Neural cell (in vitro differentiated cells): Measurements from ENCODE around the gene FERMT2. TPM values are rescaled to one million over a fixed set of nuclear protein-coding genes. Genes with fewer than 3 reads are reported as not detected.

Experiments used
- H2AFZ ChIP-seq: fragments of 200-600, 300-800 bp; sonication (generic), shearing (Covaris generic); 2 replicates; pipeline ENCODE4 v1.6.0; 2014; ENCODE audit warnings: low read depth, mild to moderate bottlenecking, antibody characterized with exemption, low read length, moderate library complexity
- H3F3A ChIP-seq: fragments of 200-600 bp; shearing (Covaris generic); 2 replicates; pipeline ENCODE4 v1.6.1; 2016; ENCODE audit warnings: mild to moderate bottlenecking, moderate library complexity, mixed read lengths, antibody characterized with exemption, low read length; ENCODE audit not compliant: insufficient read depth, poor library complexity, severe bottlenecking
- H3K27ac ChIP-seq: fragments of 200-600, 300-800 bp; sonication (generic), shearing (Covaris generic); 2 replicates; pipeline ENCODE4 v1.5.1; 2014; ENCODE audit warnings: mild to moderate bottlenecking, low read length, moderate library complexity
- H3K27me3 ChIP-seq: fragments of 300-800, 200-600 bp; sonication (generic), shearing (Covaris generic); 2 replicates; pipeline ENCODE4 v1.6.0; 2014; ENCODE audit warnings: mild to moderate bottlenecking, low read depth, low read length, moderate library complexity; ENCODE audit not compliant: insufficient read depth
- H3K36me3 ChIP-seq: fragments of 300-800, 200-600 bp; sonication (generic), shearing (Covaris generic); 2 replicates; pipeline ENCODE4 v1.5.1; 2014; ENCODE audit warnings: mild to moderate bottlenecking, antibody characterized with exemption, low read length, moderate library complexity; ENCODE audit not compliant: insufficient read depth
- H3K4me2 ChIP-seq: fragments of 300-800, 200-600 bp; sonication (generic), shearing (Covaris generic); 2 replicates; pipeline ENCODE4 v1.6.0; 2014; ENCODE audit warnings: mild to moderate bottlenecking, low read length
- H3K4me3 ChIP-seq: fragments of 300-800, 200-600 bp; sonication (generic), shearing (Covaris generic); 2 replicates; pipeline ENCODE4 v1.5.1; 2014; ENCODE audit warnings: mild to moderate bottlenecking, low read length, moderate library complexity
- H3K79me2 ChIP-seq: fragments of 200-600 bp; shearing (Covaris generic); replicated peaks from 2 replicates; pipeline ENCODE4 v1.6.0; 2014; ENCODE audit warnings: mild to moderate bottlenecking, low read length, moderate library complexity; ENCODE audit not compliant: insufficient read depth
- H3K9ac ChIP-seq: fragments of 300-800, 200-600 bp; sonication (generic), shearing (Covaris generic); 2 replicates; pipeline ENCODE4 v1.6.1; 2016; ENCODE audit warnings: mild to moderate bottlenecking, low read length, mixed read lengths
- H3K9me2 ChIP-seq: fragments of 200-600 bp; shearing (Covaris generic); 2 replicates; pipeline ENCODE4 v1.6.1; 2016; ENCODE audit warnings: mild to moderate bottlenecking, low read length, mixed read lengths; ENCODE audit not compliant: insufficient read depth
- H3K9me3 ChIP-seq: fragments of 200-600, 300-800 bp; sonication (generic), shearing (Covaris generic); 2 replicates; pipeline ENCODE4 v1.6.1; 2016; ENCODE audit warnings: mild to moderate bottlenecking, mixed run types, low read length, moderate library complexity, mixed read lengths
- H4K20me1 ChIP-seq: fragments of 200-600 bp; shearing (Covaris generic); 2 replicates; pipeline ENCODE4 v1.6.1; 2016; ENCODE audit warnings: mild to moderate bottlenecking, mixed run types; ENCODE audit not compliant: insufficient read depth
- CTCF ChIP-seq: fragments of 450-650 bp; IDR thresholded peaks from 2 replicates; pipeline ENCODE4 v1.5.1; 2014; ENCODE audit warnings: antibody characterized with exemption, mild to moderate bottlenecking, moderate library complexity; ENCODE audit not compliant: poor library complexity, severe bottlenecking
- EP300 ChIP-seq: fragments of 450-650 bp; conservative IDR thresholded peaks from 2 replicates; pipeline ENCODE4 v1.6.1; 2014; ENCODE audit warnings: antibody characterized with exemption, mild to moderate bottlenecking, moderate library complexity; ENCODE audit not compliant: poor library complexity, severe bottlenecking
- EZH2 ChIP-seq: fragments of 200-600, 300-800 bp; shearing (Covaris generic), sonication (generic); IDR thresholded peaks from 2 replicates; pipeline ENCODE4 v1.6.1; 2014; ENCODE audit warnings: antibody characterized with exemption, low read length, borderline replicate concordance, mild to moderate bottlenecking; ENCODE audit not compliant: insufficient read depth, poor library complexity, severe bottlenecking
- MXI1 ChIP-seq: fragments of 450-650 bp; conservative IDR thresholded peaks from 2 replicates; pipeline ENCODE4 v1.6.1; 2014; ENCODE audit warnings: antibody characterized with exemption, mild to moderate bottlenecking; ENCODE audit not compliant: poor library complexity, severe bottlenecking
- POLR2AphosphoS5 ChIP-seq: IDR thresholded peaks from 2 replicates; pipeline ENCODE4 v1.6.1; 2012
- RAD21 ChIP-seq: fragments of 450-650 bp; conservative IDR thresholded peaks from 2 replicates; pipeline ENCODE4 v1.6.1; 2014; ENCODE audit warnings: antibody characterized with exemption, mild to moderate bottlenecking, moderate library complexity
- SMC3 ChIP-seq: fragments of 450-650 bp; conservative IDR thresholded peaks from 2 replicates; pipeline ENCODE4 v1.6.1; 2014; ENCODE audit warnings: antibody characterized with exemption, mild to moderate bottlenecking, moderate library complexity; ENCODE audit not compliant: poor library complexity
- TAF1 ChIP-seq: IDR thresholded peaks from 2 replicates; pipeline ENCODE4 v1.6.1; 2012; ENCODE audit warnings: low read depth
- polyA plus RNA-seq: library from polyadenylated mRNA; depleted of rRNA; stranded (reverse); fragments of >200 nt; gene quantifications from 2 replicates; pipeline ENCODE4 v1.2.3, GENCODE V29; 2014
- TF ChIP-seq, protein P1 (sequence below): IDR thresholded peaks from 2 replicates; pipeline ENCODE4 v1.6.1; 2012; ENCODE audit warnings: borderline replicate concordance

The FERMT2 gene
- polyA plus RNA-seq, 1 donor from 2014 or later = 59.6 TPM

GRCh38 chr14:52875707-52876106 is 75.1 kb downstream of the FERMT2 start:
- no peak overlapping the region for H3K4me3 ChIP-seq
- no peaks in the 10 kb centered on the region for H3F3A ChIP-seq
- H3K9ac ChIP-seq = no peak overlapping the region
- H3K27me3 ChIP-seq = no peaks in the 10 kb centered on the region
- no peaks in the 10 kb centered on the region for H3K79me2 ChIP-seq
- no peaks in the 10 kb centered on the region for H4K20me1 ChIP-seq
- H3K4me2 ChIP-seq = no peak overlapping the region
- no peaks in the 10 kb centered on the region for H3K9me3 ChIP-seq
- H2AFZ ChIP-seq = no peak overlapping the region
- no peak overlapping the region for H3K27ac ChIP-seq
- no peak for TF ChIP-seq TAF1
- no peak for TF ChIP-seq EP300
- TF ChIP-seq, protein P1, sequence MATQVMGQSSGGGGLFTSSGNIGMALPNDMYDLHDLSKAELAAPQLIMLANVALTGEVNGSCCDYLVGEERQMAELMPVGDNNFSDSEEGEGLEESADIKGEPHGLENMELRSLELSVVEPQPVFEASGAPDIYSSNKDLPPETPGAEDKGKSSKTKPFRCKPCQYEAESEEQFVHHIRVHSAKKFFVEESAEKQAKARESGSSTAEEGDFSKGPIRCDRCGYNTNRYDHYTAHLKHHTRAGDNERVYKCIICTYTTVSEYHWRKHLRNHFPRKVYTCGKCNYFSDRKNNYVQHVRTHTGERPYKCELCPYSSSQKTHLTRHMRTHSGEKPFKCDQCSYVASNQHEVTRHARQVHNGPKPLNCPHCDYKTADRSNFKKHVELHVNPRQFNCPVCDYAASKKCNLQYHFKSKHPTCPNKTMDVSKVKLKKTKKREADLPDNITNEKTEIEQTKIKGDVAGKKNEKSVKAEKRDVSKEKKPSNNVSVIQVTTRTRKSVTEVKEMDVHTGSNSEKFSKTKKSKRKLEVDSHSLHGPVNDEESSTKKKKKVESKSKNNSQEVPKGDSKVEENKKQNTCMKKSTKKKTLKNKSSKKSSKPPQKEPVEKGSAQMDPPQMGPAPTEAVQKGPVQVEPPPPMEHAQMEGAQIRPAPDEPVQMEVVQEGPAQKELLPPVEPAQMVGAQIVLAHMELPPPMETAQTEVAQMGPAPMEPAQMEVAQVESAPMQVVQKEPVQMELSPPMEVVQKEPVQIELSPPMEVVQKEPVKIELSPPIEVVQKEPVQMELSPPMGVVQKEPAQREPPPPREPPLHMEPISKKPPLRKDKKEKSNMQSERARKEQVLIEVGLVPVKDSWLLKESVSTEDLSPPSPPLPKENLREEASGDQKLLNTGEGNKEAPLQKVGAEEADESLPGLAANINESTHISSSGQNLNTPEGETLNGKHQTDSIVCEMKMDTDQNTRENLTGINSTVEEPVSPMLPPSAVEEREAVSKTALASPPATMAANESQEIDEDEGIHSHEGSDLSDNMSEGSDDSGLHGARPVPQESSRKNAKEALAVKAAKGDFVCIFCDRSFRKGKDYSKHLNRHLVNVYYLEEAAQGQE = no peak
- no peak for TF ChIP-seq SMC3
- no peak for TF ChIP-seq MXI1
- no peak for TF ChIP-seq CTCF
- no peak for TF ChIP-seq RAD21
- no peak for TF ChIP-seq POLR2AphosphoS5
- no peak for TF ChIP-seq EZH2
- peaks cover 9% of the 10 kb centered on the region for H3K36me3 ChIP-seq
- no peaks in the 10 kb centered on the region for H3K9me2 ChIP-seq

DNA sequence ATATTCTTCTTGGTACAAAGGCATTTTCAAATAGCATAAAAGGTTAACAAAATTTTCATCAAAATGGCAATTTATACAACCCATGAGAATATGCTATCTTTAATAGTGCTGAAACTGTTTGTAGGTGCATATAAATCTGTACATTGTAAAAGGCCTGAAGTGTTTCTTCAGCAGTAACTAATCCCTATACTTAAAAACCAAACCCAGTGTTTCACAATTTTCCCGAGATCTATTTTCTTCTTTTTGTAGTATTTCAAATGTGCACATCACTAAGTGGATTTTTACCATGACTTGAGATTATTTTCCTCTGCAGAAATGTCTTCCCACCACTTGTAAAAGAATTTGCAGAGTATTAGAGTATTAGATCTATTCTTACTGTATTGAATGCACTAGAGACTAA is 76.5 kb downstream of the FERMT2 start:
- Histone ChIP-seq H3K36me3 (peaks cover 9% of the 10 kb centered on the region), H3F3A (no peaks in the 10 kb centered on the region), H2AFZ (no peak overlapping the region), H3K9ac (no peak overlapping the region), H3K9me3 (no peaks in the 10 kb centered on the region), H3K79me2 (no peaks in the 10 kb centered on the region), H3K4me2 (no peak overlapping the region), H3K27ac (no peak overlapping the region), H3K9me2 (no peaks in the 10 kb centered on the region), H4K20me1 (no peaks in the 10 kb centered on the region), H3K4me3 (no peak overlapping the region), H3K27me3 (no peaks in the 10 kb centered on the region)
- no peak for TF ChIP-seq TAF1
- TF ChIP-seq CTCF = no peak
